ENCODE data around the gene PRRG2.

DNA sequence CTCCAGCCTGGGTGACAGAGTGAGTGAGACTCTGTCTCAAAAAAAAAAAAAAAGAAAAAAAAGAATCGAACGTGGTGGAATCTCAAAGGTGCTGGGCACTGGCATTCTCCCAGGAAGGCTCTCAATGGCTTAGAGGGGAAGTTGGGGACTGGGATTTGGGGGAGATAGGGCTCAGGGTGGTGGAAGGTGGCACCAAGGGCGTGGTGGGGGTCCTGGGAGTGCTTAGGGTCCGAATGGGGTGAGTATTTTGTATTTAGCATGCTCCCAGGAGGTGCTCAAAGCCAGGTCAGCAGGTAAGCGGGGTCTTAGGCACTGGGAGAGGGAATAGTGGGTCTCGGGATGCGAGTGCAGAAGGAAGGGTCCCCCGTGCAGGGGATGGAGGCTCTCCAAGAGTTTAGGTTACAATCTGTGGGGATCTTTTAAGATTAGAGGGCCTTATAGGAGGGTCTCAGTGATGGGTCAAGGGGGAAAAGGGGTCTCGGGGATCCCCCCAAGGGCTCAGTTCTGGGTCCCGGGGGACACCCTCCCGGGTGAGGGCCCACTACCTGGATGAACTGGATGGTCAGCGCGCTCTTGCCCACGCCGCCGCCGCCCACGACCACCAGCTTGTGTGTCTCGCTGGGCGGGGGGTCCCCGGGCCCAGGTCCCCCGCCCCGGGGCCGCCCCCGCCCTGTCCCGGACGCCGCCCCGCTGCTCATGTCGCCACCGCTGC, 58.4 kb downstream of the PRRG2 start:
- TF ChIP-seq CTCF (conservative IDR thresholded peaks at IDR 0.05; ENCODE audit: low read depth in 2 of 2) (no peak), POLR2AphosphoS5 (IDR thresholded peaks at IDR 0.05; ENCODE audit: low read depth) (no peak), EZH2phosphoT487 (IDR thresholded peaks at IDR 0.05; ENCODE audit: unreplicated experiment) (no peak), EZH2 (IDR thresholded peaks at IDR 0.05; ENCODE audit: low read depth, unreplicated experiment) (no peak), STAT1 (IDR thresholded peaks at IDR 0.05; ENCODE audit: unreplicated experiment) (no peak), CREB1 (CRISPR knock-in tag; IDR thresholded peaks at IDR 0.05; ENCODE audit: low read depth) (no peak), JUNB (IDR thresholded peaks at IDR 0.05; ENCODE audit: unreplicated experiment) (no peak), NANOG (IDR thresholded peaks at IDR 0.05; ENCODE audit: borderline replicate concordance) (no peak), ZNF114 (CRISPR knock-in tag; IDR thresholded peaks at IDR 0.05) (no peak), ZNF331 (CRISPR knock-in tag; IDR thresholded peaks at IDR 0.05; ENCODE audit: low read depth) (no peak), ZNF462 (CRISPR knock-in tag; IDR thresholded peaks at IDR 0.05) (no peak)
- TF ChIP-seq, protein P1, sequence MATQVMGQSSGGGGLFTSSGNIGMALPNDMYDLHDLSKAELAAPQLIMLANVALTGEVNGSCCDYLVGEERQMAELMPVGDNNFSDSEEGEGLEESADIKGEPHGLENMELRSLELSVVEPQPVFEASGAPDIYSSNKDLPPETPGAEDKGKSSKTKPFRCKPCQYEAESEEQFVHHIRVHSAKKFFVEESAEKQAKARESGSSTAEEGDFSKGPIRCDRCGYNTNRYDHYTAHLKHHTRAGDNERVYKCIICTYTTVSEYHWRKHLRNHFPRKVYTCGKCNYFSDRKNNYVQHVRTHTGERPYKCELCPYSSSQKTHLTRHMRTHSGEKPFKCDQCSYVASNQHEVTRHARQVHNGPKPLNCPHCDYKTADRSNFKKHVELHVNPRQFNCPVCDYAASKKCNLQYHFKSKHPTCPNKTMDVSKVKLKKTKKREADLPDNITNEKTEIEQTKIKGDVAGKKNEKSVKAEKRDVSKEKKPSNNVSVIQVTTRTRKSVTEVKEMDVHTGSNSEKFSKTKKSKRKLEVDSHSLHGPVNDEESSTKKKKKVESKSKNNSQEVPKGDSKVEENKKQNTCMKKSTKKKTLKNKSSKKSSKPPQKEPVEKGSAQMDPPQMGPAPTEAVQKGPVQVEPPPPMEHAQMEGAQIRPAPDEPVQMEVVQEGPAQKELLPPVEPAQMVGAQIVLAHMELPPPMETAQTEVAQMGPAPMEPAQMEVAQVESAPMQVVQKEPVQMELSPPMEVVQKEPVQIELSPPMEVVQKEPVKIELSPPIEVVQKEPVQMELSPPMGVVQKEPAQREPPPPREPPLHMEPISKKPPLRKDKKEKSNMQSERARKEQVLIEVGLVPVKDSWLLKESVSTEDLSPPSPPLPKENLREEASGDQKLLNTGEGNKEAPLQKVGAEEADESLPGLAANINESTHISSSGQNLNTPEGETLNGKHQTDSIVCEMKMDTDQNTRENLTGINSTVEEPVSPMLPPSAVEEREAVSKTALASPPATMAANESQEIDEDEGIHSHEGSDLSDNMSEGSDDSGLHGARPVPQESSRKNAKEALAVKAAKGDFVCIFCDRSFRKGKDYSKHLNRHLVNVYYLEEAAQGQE (IDR thresholded peaks at IDR 0.05; ENCODE audit: unreplicated experiment) = no peak
- TF ChIP-seq, protein P2, sequence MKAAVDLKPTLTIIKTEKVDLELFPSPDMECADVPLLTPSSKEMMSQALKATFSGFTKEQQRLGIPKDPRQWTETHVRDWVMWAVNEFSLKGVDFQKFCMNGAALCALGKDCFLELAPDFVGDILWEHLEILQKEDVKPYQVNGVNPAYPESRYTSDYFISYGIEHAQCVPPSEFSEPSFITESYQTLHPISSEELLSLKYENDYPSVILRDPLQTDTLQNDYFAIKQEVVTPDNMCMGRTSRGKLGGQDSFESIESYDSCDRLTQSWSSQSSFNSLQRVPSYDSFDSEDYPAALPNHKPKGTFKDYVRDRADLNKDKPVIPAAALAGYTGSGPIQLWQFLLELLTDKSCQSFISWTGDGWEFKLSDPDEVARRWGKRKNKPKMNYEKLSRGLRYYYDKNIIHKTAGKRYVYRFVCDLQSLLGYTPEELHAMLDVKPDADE (IDR thresholded peaks at IDR 0.05) = no peak
